Dermis blood vessel endothelial cell (primary cell): ENCODE results near the gene RNGTT. TPM values are rescaled to one million over a fixed set of nuclear protein-coding genes. Genes with fewer than 3 reads are reported as not detected.
A peak's percentile ranks its signal among the peaks of the same experiment; 100 is the strongest.

Experiments
- DNase-seq: peaks from one replicate; pipeline ENCODE4 v3.0.0; 2010
- total RNA-seq: library from RNA; depleted of rRNA; stranded (reverse); fragments of >200 nt; gene quantifications from 2 replicates; pipeline ENCODE4 v1.2.3, GENCODE V29; 2014

The RNGTT gene
- total RNA-seq, 1 donor from 2014 or later, result 19.7 TPM

DNA sequence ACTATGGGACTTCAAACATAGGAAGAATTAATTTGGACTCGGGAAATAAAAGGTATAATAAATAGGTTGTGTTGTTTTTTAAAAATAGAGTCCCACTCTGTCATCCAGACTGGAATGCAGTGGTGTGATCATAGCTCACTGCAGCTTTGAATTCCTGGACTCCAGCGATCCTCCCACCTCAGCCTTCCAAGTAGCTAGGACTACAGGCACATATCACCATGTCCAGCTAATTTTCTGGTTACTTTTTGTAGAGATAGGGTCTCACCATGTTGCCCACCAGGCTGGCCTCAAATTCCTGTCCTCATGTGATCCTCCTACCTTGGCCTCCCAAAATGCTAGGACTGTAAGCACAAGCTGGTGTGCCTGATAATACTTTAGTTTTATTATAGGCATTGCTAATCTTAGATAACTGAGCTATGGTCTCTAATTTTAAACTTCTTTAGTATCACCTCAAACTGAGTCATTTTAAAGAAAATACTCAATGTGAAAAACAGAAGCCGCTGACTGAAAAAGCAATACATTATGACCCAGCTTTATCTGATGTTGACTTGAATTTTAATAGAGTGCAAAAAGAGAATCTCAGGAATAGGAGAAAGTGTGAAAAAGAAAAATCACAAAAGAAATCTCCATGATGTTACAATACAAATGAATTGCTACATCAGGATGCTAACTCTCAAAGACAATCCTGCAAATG lies 251.0 kb downstream of the RNGTT start:
- no peak for DNase-seq

DNA sequence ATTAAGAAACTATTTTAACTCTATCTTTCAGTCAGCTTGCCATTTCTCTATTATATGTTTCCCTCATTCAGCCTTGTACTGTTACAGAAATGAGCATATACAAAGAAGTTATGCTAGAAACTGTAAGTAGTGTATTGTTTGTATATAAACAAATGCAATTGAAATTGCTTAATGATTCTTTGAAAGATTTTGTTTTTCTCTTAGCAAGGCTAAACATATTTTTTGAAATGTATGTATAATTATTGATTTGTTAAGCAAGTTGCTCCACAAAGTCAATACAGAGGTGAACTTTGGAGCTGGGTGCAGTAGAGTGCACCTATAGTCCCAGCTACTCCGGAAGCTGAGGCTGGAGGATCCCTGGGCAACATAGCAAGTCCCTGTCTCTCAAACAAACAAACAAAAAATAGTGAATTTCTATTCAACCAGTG lies 253.6 kb downstream of the RNGTT start:
- no peak for DNase-seq

DNA sequence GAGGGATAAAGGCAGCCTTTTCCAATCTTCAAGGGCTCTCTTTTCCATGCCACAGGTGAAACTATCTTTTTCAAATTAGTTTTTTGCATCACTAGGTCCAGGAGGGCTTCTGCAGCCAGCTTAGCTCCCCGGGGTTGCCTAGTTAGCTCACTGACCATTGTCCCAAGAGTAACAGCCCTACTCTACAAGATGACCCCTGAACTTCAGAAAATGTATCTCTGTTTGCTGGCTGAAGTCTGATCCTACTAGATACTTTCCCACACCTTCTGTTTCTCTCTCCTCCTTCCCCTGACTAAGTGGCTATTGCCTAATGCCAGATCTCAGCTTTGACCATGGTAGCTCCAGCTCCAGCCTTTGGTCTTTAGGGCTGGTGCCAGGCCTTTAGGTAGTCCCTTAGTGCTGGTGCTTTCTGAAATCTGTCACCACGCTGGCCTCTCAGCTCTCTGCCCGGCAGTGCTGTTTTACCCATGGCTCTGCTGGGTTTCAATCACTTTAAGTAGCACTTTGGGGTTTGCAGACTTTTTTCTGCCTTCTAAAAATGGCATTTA lies 255.1 kb downstream of the RNGTT start:
- DNase-seq, result no peak

DNA sequence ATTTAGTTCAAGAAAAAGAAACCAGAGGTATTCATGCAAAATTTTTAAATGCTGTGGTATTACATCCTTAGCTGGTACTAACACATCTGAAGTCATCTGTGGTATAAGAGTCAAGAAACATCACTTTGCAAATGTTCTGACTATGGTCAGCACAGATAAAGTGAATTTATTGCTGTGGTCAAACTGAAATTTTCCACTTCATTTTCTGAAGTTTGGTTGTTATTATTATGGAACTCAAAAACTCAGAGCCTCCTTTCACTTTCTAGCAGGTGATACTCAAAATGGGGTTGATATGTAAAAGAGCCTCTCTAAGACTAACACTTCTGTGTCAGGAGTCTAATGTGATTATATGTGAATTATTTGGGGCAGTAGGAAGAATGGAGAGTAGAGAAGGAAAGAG lies 257.8 kb downstream of the RNGTT start:
- DNase-seq, result no peak

DNA sequence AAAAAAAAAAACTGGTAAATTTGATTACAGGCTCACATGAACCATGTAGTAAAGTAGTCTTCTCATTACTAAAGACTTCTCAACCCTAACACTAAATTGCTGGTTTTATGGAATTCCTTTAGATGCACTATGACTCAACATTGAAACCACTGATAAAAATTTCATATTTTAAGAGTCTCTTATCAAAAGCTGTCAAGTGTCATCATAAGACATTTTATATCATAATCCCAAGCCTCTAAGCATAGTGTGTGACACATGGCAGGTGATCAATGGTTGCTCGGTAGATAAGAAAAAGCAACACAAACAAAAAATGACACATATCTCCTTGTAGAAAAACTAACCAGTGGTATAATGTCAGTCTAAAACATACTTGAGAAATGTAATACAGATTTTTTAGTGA lies 258.4 kb downstream of the RNGTT start:
- DNase-seq, result no peak

DNA sequence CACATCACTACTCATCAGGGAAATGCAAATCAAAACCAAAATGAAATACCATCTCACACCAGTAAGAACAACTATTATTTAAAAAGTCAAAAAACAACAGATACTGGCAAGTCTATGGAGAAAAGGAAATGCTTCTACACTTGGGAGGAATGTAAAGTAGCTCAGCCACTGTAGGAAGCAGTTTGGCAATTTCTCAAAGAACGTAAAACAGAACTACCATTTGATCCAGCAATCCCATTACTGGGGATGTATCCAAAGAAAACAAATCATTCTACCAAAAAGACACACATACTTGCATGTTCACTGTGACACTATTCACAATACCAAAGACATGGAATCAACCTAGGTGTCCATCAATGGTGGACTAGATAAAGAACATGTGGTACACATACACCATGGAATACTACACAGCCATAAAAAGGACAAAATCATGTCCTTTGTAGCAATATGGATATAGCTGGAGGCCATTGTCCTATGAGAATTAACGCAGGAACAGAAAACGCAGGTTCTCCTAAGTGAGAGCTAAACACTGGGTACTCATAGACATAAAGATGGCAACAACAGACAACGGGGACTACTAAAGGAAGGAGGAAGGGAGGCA lies 260.4 kb downstream of the RNGTT start:
- no peak for DNase-seq

DNA sequence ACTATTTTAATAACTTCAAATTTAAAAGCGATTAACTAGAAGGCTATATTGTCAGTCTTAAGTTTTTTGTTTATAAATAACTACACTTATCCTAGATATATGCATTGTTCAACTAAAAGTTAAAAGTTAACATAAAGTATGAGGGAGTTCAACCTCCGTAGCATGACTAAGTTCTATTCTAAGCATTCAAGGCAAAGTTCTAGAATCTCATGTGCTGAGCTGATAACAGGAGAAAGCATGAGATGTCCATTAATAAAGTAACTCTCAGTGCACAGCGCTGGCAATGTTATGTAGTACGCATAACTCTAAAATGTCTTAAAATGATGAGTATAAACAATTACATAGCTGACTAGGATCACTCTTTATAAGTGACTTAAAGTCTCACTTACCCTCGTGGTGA lies 264.8 kb downstream of the RNGTT start:
- no peak for DNase-seq

DNA sequence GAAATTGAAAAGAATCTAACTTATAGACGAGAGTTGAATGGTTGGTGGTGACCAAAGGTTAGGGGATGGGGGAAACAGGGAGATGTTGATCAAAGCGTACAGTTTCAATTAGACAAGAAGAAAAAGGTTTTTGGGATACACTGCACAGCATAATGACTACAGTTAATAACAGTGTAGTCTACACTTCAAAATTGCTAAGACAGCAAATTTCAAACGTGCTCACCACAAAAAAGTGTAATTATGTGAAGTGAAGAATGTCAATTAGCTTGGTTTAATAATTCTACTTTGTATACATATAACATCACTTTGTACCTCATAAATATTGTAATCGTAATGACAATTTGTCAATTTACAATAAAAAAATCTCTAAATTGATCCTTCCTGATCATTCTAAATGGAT lies 267.5 kb downstream of the RNGTT start:
- no peak for DNase-seq

DNA sequence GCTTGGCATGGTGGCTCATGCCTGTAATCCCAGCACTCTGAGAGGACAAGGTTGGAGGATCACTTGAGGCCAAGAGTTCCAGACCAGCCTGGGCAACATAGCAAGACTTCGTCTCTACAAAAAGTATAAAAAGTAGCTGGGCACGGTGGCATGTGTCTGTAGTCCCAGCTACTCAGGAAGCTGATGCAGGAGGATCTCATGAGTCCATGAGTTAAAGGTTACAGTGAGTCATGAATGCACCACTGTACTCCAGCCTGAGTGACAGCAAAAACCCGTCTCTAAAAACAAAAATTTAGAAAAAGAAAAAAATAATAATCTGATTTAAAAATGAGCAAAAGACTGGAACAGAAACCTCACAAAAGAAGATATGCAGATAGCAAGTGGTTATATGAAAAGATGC lies 279.7 kb downstream of the RNGTT start:
- peak; percentile 61 for DNase-seq

DNA sequence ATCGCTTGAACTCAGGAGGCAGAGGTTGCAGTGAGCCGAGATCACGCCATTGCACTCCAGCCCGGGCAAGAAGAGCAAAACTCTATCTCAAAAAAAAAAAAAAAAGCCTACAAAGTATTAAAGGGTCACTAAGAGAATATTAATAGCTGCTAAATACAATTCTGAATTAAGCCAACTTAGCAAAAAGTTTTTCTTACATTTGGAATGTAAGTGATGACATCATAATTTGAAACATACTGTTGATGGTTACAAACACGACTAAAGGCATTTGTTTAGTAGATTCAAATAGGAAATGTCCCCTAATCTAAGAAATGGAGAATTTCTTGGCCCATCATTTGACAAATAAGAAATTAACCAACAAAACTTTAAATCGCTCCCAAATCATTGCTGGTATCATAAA lies 282.8 kb downstream of the RNGTT start:
- no peak for DNase-seq

DNA sequence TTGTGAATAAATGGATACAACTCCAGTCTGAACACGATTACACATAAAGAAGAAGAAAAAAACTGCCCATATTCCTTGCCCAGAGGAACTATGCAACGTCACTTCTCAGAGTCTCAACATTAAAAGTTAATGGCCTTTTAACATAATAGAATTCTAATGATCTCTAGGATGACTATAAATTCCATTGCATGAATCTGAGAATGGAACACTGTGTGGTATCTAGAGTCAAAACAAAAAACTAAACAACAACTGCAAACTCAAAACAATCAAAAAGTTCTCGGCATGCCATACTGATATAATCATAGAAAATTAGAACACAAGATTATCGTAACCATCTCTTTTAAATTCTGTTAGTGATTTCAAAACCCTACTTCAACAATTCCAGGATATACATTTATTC lies 283.6 kb downstream of the RNGTT start:
- no peak for DNase-seq

DNA sequence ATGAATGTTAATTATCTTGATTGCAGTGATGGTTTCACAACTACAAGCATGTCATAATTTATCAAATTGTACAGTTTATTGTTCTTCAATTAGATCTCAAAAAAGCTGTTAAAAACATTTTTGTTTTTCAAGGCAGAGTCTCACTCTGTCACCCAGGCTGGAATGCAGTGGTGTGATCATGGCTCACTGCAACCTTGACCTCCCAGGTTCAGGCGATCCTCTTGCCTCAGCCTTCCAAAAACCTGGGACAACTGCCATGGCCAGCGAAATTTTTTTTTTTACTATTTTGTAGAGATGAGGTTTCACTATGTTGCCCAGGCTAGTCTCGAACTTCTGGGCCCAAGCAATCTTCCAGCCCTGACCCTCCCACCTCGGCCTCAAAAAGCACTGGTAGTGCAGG lies 286.1 kb downstream of the RNGTT start:
- no peak for DNase-seq

DNA sequence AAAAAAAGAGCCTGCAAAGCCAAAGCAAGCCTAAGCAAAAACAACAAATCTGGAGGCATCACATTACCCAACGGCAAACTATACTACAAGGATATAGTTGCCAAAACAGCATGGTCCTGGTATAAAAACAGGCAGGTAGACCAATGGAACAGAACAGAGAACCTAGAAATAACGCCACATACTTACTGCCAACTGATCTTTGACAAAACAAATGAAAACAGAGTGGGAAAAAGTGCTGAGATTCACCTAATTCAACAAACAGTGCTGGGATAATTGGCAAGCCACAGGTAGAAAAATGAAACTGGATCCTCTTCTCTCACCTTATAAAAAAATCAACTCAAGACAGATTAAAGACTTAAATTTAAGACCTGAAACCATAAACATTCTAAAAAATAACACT lies 291.8 kb downstream of the RNGTT start:
- DNase-seq, result no peak

DNA sequence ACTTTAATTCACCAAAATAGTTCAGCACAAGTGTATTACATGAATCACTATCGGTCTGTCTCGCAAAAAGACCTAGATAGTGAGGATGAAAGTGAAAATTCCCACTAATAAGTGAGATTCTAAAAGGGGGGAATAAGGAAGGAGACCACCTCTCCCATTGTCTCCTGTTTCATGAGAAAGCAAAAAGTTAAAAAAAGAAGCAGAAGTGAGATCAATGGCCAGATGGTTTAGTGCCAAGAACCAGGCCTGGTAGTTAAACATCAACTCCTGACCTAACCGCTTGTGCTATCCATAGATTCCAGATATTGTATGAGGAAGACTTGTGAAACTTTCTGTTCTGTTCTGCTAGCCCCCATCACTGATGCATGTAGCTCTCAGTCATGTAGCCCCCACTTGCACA lies 293.0 kb downstream of the RNGTT start:
- no peak for DNase-seq

DNA sequence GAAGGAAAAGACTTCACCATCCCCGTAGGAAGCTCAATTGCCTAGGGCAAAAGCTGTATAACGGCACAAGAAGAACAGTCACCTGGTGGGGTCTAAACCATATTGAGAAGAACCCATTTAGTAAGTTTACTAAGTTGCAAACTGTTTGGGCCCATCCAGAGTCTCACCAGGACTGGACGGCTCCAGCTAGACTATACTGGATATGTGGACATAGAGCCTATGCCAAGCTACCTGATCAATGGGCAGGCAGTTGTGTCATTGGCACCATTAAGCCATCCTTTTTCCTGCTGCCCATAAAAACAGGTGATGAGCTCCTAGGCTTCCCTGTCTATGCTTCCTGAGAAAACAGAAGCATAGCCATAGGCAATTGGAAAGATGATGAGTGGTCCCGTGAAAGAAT lies 293.9 kb downstream of the RNGTT start:
- no peak for DNase-seq

DNA sequence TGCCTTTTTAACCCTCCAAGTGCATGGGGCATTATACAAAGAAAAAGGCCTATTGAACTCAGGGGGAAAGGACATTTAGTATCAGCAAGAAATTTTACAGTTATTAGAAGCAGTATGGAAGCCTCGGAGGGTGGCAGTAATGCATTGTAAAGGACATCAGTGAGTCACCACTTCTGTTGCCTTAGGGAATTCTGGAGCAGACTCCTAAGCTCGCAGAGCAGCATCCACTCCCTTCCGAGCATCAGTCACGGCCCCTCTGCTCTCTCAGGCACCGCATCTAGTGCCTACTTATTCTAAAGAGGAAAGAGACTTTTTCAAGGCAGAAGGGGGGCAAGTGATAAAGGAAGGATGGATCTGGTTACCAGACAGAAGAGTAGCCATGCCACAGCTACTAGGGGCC lies 296.5 kb downstream of the RNGTT start:
- DNase-seq, result no peak

DNA sequence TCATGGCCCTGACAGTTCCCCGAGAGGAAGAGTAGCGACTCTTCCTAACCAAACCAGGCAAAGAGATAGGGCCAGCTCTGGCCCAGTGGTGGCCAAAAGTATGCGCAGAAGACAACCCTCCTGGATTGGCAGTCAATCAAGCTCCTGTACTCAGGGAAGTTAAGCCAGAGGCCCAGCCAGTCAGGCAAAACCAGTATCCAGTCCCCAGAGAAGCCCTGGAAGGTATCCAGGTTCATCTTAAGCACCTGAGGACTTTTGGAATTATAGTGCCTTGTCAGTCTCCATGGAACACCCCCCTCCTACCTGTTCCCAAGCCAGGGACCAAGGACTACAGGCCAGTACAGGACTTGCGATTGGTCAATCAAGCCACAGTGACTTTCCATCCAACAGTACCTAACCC lies 298.3 kb downstream of the RNGTT start:
- no peak for DNase-seq

DNA sequence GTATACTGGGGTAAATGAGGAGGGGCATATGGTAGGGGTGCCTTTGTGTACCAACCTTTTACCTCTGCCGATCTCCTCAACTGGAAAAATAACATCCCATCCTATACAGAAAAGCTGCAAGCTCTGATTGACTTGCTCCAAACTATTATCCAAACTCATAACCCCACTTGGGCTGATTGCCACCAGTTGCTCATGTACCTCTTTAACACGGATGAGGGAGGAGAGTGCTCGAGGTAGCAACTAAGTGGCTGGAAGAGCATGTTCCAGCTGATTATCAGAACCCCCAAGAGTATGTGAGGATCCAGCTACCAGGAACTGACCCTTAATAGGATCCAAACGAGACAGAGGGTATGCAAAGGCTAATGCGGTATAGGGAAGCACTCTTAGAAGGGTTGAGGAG lies 299.6 kb downstream of the RNGTT start:
- no peak for DNase-seq

DNA sequence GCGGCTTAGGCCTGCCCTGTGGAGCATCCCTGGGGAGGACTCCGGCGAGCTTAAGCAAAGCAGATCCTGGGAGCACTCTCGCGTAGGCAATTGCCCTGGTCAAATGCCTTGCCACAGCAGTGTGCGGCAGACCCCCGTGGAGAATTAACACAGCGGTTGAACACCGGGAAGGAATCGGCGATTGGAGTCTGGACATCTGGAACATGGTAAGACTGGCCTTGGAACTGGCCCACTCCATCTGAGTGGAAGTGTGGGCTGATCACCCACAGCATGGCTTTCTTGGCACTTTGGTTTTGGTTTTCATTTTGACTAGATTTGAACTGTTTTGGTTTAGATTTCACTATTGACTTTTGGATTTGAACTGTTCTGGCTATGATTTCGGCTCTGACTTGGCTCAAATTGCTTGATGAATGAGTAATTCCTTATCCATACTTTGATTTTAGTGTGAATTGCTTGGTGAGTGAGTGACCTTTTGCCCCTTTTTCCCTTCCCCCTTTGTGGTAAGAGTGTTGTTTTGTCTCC lies 300.7 kb downstream of the RNGTT start:
- DNase-seq, result no peak

DNA sequence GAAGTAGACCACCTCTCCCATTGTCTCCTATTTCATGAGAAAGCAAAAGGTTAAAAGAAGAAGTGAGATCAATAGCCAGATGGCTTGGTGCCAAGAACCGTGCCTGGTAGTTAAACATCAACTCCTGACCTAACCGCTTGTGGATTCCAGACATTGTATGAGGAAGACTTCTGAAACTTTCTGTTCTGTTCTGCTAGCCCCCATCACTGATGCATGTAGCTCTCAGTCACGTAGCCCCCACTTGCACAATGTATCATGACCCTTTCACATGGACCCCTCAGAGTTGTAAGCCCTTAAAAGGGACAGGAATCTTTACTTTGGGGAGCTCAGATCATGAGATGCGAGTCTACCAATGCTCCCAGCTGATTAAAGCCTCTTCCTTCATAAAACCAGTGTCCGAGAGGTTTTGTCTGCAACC lies 301.2 kb downstream of the RNGTT start:
- DNase-seq, result peak; percentile 5

DNA sequence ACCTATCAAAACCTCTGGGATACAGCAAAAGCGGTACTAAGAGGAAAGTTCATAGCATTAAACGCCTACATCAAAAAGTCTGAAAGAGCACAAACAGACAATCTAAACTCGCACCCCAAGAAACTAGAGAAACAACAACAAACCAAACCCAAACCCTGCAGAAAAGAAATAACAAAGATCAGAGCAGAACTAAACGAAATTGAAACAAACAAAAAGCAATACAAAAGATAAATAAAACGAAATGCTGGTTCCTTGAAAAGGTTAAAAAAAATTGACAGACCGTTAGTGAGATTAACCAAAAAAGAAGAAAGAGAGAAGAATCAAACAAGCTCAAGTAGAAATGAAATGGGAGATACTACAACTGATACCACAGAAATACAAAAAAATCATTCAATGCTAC lies 302.3 kb downstream of the RNGTT start:
- no peak for DNase-seq

DNA sequence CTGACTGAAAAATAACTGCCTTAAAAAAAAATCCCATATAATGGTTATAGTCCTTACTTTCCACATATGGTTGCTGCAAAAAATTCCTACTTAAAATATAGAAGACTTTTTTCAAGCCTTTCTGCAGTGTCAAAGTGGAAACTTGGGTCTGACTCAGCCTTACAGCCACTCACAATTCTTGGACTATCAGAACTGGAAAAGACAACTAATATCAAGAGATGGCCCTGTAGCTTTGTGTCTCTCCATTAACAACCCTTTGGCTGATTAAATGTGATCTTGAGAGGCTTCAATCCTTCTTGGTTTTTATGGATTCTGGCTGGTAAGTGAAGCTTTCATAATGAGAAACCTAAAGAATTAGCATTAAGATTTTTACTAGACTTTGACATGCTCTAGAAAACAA lies 307.8 kb downstream of the RNGTT start:
- no peak for DNase-seq

DNA sequence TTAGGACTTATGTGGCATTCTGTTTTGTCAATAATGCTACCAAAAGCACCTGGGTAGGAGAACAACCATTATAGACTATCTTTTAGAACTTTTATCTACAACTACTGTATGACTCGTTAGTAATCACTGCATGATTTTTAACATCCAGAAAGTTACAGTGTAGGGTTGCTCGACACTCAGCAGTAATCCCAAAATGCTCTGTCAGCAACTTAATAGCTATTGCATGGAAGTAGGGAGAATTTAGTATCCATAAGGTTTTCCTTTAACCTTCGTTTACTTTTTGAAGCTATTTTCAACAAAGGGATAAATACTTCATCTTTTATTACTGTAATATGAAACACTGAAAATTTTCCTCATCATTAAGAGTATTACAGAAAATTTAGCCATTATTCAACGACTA lies 309.5 kb downstream of the RNGTT start:
- DNase-seq, result no peak

DNA sequence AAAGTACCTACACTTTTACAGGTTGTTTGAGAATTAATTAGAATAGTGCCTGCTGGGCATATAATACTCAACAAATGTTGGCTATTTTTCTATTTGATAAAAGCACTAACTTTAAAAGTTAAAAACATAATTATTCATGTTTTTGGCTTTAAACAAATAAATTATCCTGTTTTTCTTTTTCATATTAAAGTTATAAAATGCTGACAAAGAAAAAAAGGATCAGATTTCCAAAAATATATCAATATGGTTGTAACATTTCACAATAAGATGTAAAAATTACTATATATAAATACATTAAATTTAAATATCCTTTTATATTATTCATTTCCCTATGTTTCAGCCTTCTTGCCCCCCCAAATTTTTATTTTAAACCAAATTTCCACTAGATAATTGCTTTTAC lies 312.0 kb downstream of the RNGTT start:
- no peak for DNase-seq
